H9 (cell line): ENCODE data around the gene GJA8. TPM values are rescaled to one million over a fixed set of nuclear protein-coding genes. Genes with fewer than 3 reads are reported as not detected.

Source experiments
- DNase-seq: peaks from one replicate; pipeline ENCODE4 v3.0.0-alpha.2; 2017
- H2AFZ ChIP-seq: one replicate; pipeline ENCODE4 v1.6.1; 2013; ENCODE audit warnings: mild to moderate bottlenecking, low read length, control low read depth, moderate library complexity
- H2AK5ac ChIP-seq: 2 replicates; pipeline ENCODE4 v1.6.1; 2013; ENCODE audit warnings: low read length, control low read depth, mixed read lengths; ENCODE audit not compliant: insufficient read length
- H2BK120ac ChIP-seq: one replicate; pipeline ENCODE4 v1.6.1; 2013; ENCODE audit warnings: low read depth, mild to moderate bottlenecking, low read length, control low read depth, inconsistent platforms; ENCODE audit not compliant: poor library complexity, severe bottlenecking
- H2BK12ac ChIP-seq: 2 replicates; pipeline ENCODE4 v1.6.1; 2013; ENCODE audit warnings: low read length, control low read depth, mixed read lengths, low read depth; ENCODE audit not compliant: insufficient read length
- H2BK15ac ChIP-seq: 2 replicates; pipeline ENCODE4 v1.6.1; 2013; ENCODE audit warnings: low read depth, low read length, control low read depth
- H2BK20ac ChIP-seq: one replicate; pipeline ENCODE4 v1.6.1; 2013; ENCODE audit warnings: low read depth, mild to moderate bottlenecking, low read length, control low read depth, inconsistent platforms; ENCODE audit not compliant: poor library complexity, severe bottlenecking
- H2BK5ac ChIP-seq: 2 replicates; pipeline ENCODE4 v1.6.1; 2013; ENCODE audit warnings: low read length, control low read depth, mixed read lengths; ENCODE audit not compliant: insufficient read length
- H3K14ac ChIP-seq: 2 replicates; pipeline ENCODE4 v1.6.1; 2013; ENCODE audit warnings: low read length, control low read depth; ENCODE audit not compliant: insufficient read depth
- H3K18ac ChIP-seq: 2 replicates; pipeline ENCODE4 v1.6.1; 2013; ENCODE audit warnings: low read depth, mild to moderate bottlenecking, mixed read lengths, low read length, control low read depth; ENCODE audit not compliant: insufficient read length
- H3K23ac ChIP-seq: 2 replicates; pipeline ENCODE4 v1.6.1; 2013; ENCODE audit warnings: low read length, control low read depth, mixed read lengths, low read depth; ENCODE audit not compliant: insufficient read length
- H3K23me2 ChIP-seq: 2 replicates; pipeline ENCODE4 v1.6.1; 2013; ENCODE audit warnings: low read depth, mild to moderate bottlenecking, mixed read lengths, low read length, control low read depth; ENCODE audit not compliant: insufficient read length, poor library complexity, severe bottlenecking
- H3K27ac ChIP-seq: 2 replicates; pipeline ENCODE4 v1.5.1; 2013; ENCODE audit warnings: low read length, control low read depth, mixed read lengths, low read depth; ENCODE audit not compliant: insufficient read length
- H3K27me3 ChIP-seq: 2 replicates; pipeline ENCODE4 v1.6.1; 2013; ENCODE audit warnings: low read length, control low read depth, inconsistent platforms; ENCODE audit not compliant: insufficient read depth
- H3K4ac ChIP-seq: 2 replicates; pipeline ENCODE4 v1.6.1; 2013; ENCODE audit warnings: low read depth, mild to moderate bottlenecking, control low read depth, inconsistent platforms, low read length, moderate library complexity
- H3K4me1 ChIP-seq: 2 replicates; pipeline ENCODE4 v1.6.1; 2013; ENCODE audit warnings: low read length, control low read depth, inconsistent platforms; ENCODE audit not compliant: insufficient read depth
- H3K4me2 ChIP-seq: 2 replicates; pipeline ENCODE4 v1.6.1; 2013; ENCODE audit warnings: low read length, control low read depth, mixed read lengths; ENCODE audit not compliant: insufficient read length, insufficient read depth
- H3K56ac ChIP-seq: 2 replicates; pipeline ENCODE4 v1.6.1; 2013; ENCODE audit warnings: low read depth, mild to moderate bottlenecking, mixed read lengths, low read length, control low read depth; ENCODE audit not compliant: insufficient read length
- H3K79me1 ChIP-seq: 2 replicates; pipeline ENCODE4 v1.6.1; 2013; ENCODE audit warnings: low read depth, mild to moderate bottlenecking, moderate library complexity, low read length, control low read depth, inconsistent platforms; ENCODE audit not compliant: insufficient read depth, poor library complexity, severe bottlenecking
- H3K79me2 ChIP-seq: 2 replicates; pipeline ENCODE4 v1.6.1; 2013; ENCODE audit warnings: low read length, control low read depth, inconsistent platforms; ENCODE audit not compliant: insufficient read depth
- H3K9ac ChIP-seq: 2 replicates; pipeline ENCODE4 v1.6.1; 2013; ENCODE audit warnings: low read length, control low read depth, mixed read lengths; ENCODE audit not compliant: insufficient read length; ENCODE audit errors: extremely low read depth
- H3K9me3 ChIP-seq: one replicate; pipeline ENCODE4 v1.6.1; 2013; ENCODE audit warnings: low read depth, low read length, inconsistent platforms; ENCODE audit not compliant: control insufficient read depth
- H3T11ph ChIP-seq: one replicate; pipeline ENCODE4 v1.6.1; 2013; ENCODE audit warnings: mild to moderate bottlenecking, low read length, control low read depth, inconsistent platforms
- H4K20me1 ChIP-seq: one replicate; pipeline ENCODE4 v1.6.1; 2013; ENCODE audit not compliant: control insufficient read depth, insufficient read length, insufficient read depth
- H4K5ac ChIP-seq: 2 replicates; pipeline ENCODE4 v1.6.1; 2013; ENCODE audit warnings: low read depth, mild to moderate bottlenecking, mixed read lengths, low read length, control low read depth; ENCODE audit not compliant: insufficient read length
- H4K8ac ChIP-seq: replicated peaks from 2 replicates; pipeline ENCODE4 v1.6.1; 2013; ENCODE audit warnings: low read length, control low read depth, mixed read lengths, low read depth; ENCODE audit not compliant: insufficient read length
- H4K91ac ChIP-seq: 2 replicates; pipeline ENCODE4 v1.6.1; 2013; ENCODE audit warnings: low read depth, mild to moderate bottlenecking, moderate library complexity, mixed read lengths, low read length, control low read depth; ENCODE audit not compliant: insufficient read length
- H3K27ac Mint-ChIP-seq, 3 experiments: 2 replicates in 2 of 3; 3 replicates in 1 of 3; pipeline ENCODE4 v1.8.0; 2020 to 2021; ENCODE audit warnings: mixed read lengths in 3 of 3, mild to moderate bottlenecking in 1 of 3, moderate library complexity in 1 of 3
- H3K27me3 Mint-ChIP-seq: 2 replicates; pipeline ENCODE4 v1.8.0; 2021; ENCODE audit warnings: low read depth, mild to moderate bottlenecking, moderate library complexity, mixed read lengths
- H3K36me3 Mint-ChIP-seq, 3 experiments: 2 replicates in 2 of 3; 3 replicates in 1 of 3; pipeline ENCODE4 v1.8.0; 2020 to 2021; ENCODE audit warnings: low read depth in 3 of 3, mixed read lengths in 3 of 3; ENCODE audit not compliant: insufficient read depth in 1 of 3
- H3K4me1 Mint-ChIP-seq, 2 experiments: 2 replicates each; pipeline ENCODE4 v1.8.0; 2020; ENCODE audit warnings: mixed read lengths in 2 of 2
- H3K4me3 Mint-ChIP-seq, 2 experiments: 2 replicates in 1 of 2; 3 replicates in 1 of 2; pipeline ENCODE4 v1.8.0; 2020 to 2021; ENCODE audit warnings: mild to moderate bottlenecking in 2 of 2, mixed read lengths in 2 of 2, moderate library complexity in 1 of 2
- H3K9me3 Mint-ChIP-seq, 2 experiments: 2 replicates in 1 of 2; 3 replicates in 1 of 2; pipeline ENCODE4 v1.8.0; 2020; ENCODE audit warnings: mild to moderate bottlenecking in 2 of 2, mixed read lengths in 2 of 2, moderate library complexity in 1 of 2
- WGBS: extraction: QIAGEN DNeasy Blood & Tissue Kit; methylation state at CpG from one replicate; pipeline ENCODE4 v1.1.7; 2013; ENCODE audit warnings: missing lambda C conversion rate, low lambda C conversion rate, mixed read lengths; ENCODE audit not compliant: insufficient read length; ENCODE audit errors: extremely low coverage; 5-methylcytosine and 5-hydroxymethylcytosine counted together
- total RNA-seq: library from RNA; stranded (reverse); gene quantifications from 2 replicates; pipeline ENCODE4 v1.2.1, GENCODE V29; 2021
- TF ChIP-seq, protein P1 (sequence below): fragments of 200-600 bp; sonication (generic); conservative IDR thresholded peaks from 3 replicates; pipeline ENCODE4 v1.8.0; 2021; ENCODE audit warnings: antibody characterized with exemption, mild to moderate bottlenecking

The GJA8 gene
- total RNA-seq, 1 experiment from 2014 or later = not detected

DNA sequence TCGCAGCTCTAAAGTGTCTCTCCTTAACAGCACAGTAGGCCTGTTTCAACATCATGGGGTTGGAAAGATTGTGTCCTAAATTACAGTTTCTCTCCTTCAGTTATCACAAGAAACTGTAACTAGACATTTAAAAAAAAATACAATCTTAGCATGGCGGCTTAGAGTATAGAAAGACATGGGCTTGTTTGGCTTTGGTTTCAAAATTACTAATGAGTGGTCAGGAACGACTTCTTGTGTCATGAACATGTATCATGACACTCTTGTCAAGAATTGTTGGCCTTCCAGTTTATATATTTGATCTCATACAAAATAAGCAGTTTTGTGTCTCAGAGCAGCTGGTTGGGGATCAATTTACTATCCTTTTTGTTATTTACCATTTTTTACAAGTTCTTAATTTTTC lies 2.1 kb downstream of the GJA8 start:
- H2BK15ac ChIP-seq = no peak overlapping the region
- no peak overlapping the region for H4K91ac ChIP-seq
- no peaks in the 10 kb centered on the region for H3K79me2 ChIP-seq
- TF ChIP-seq, protein P1, sequence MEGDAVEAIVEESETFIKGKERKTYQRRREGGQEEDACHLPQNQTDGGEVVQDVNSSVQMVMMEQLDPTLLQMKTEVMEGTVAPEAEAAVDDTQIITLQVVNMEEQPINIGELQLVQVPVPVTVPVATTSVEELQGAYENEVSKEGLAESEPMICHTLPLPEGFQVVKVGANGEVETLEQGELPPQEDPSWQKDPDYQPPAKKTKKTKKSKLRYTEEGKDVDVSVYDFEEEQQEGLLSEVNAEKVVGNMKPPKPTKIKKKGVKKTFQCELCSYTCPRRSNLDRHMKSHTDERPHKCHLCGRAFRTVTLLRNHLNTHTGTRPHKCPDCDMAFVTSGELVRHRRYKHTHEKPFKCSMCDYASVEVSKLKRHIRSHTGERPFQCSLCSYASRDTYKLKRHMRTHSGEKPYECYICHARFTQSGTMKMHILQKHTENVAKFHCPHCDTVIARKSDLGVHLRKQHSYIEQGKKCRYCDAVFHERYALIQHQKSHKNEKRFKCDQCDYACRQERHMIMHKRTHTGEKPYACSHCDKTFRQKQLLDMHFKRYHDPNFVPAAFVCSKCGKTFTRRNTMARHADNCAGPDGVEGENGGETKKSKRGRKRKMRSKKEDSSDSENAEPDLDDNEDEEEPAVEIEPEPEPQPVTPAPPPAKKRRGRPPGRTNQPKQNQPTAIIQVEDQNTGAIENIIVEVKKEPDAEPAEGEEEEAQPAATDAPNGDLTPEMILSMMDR = no peak
- Mint-ChIP-seq H3K36me3 (no peaks in the 10 kb centered on the region), H3K4me3 (no peak overlapping the region), H3K27ac (no peak overlapping the region), H3K27me3 (peaks cover 6% of the 10 kb centered on the region), H3K4me1 (no peaks in the 10 kb centered on the region), H3K9me3 (no peaks in the 10 kb centered on the region; a peak in 2 of 5 replicates)
- no peak overlapping the region for H3K18ac ChIP-seq
- no peak overlapping the region for H3K4ac ChIP-seq
- no peaks in the 10 kb centered on the region for H3K23me2 ChIP-seq
- WGBS = no CpG with 5 or more reads among the region's 3 CpGs
- H2AK5ac ChIP-seq = no peak overlapping the region
- no peaks in the 10 kb centered on the region for H3K4me1 ChIP-seq
- no peaks in the 10 kb centered on the region for H4K20me1 ChIP-seq
- no peak overlapping the region for H3K9ac ChIP-seq
- no peak overlapping the region for H2BK20ac ChIP-seq
- H3K23ac ChIP-seq = no peak overlapping the region
- H3K14ac ChIP-seq = no peak overlapping the region
- H4K8ac ChIP-seq = no peak overlapping the region
- H3K4me2 ChIP-seq = no peak overlapping the region
- H3K79me1 ChIP-seq = no peaks in the 10 kb centered on the region
- DNase-seq = no peak
- H3K56ac ChIP-seq = no peak overlapping the region
- H2AFZ ChIP-seq = no peak overlapping the region
- H2BK12ac ChIP-seq = no peak overlapping the region
- H3K9me3 ChIP-seq = no peaks in the 10 kb centered on the region
- no peak overlapping the region for H3K27ac ChIP-seq
- H3T11ph ChIP-seq = no peak overlapping the region
- no peak overlapping the region for H2BK120ac ChIP-seq
- no peaks in the 10 kb centered on the region for H3K27me3 ChIP-seq
- no peak overlapping the region for H2BK5ac ChIP-seq
- no peak overlapping the region for H4K5ac ChIP-seq
